LNCaP clone FGC (cell line): ENCODE data around the gene KIAA0319L.

Source experiments
- DNase-seq: peaks from one replicate; pipeline ENCODE4 v3.0.0-alpha.2; 2011; ENCODE audit warnings: low read depth
- H3K4me3 ChIP-seq: 2 replicates; pipeline ENCODE4 v1.5.1; 2011; ENCODE audit warnings: mild to moderate bottlenecking, low read depth, low read length, control low read depth
- CTCF ChIP-seq: IDR thresholded peaks from 2 replicates; pipeline ENCODE4 v1.5.1; 2012; ENCODE audit warnings: mild to moderate bottlenecking; ENCODE audit not compliant: control insufficient read depth, insufficient read depth; ENCODE audit errors: extremely low read depth

Gene KIAA0319L

GRCh38 chr1:35546614-35547013 lies 10.6 kb downstream of the KIAA0319L start:
- DNase-seq = no peak
- H3K4me3 ChIP-seq = no peak overlapping the region
- TF ChIP-seq CTCF = no peak

GRCh38 chr1:35544976-35545375 lies 12.2 kb downstream of the KIAA0319L start:
- no peak overlapping the region for H3K4me3 ChIP-seq
- peak; percentile 34 for TF ChIP-seq CTCF
- no peak for DNase-seq

DNA sequence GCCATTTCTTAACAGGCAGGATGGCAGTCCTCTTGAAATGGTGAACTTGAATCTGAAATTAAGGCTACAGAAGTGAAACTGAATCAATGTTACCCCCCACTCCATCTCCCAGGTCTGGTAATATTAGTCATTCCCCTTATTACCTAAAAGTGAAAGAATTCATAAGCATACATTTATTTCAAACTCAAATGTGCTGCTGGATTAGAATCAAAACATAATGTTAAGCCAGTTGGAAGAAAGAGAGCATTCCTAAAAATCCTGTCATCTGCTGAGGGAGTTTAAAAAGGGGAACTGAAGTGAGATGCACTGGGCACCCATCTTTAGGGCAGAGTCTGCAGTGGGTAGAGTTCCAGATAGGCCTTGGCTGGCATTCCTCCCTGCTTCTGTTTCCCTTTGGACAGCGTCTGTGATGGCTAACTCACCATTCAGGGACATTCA lies 17.4 kb downstream of the KIAA0319L start:
- no peak overlapping the region for H3K4me3 ChIP-seq
- DNase-seq = no peak
- no peak for TF ChIP-seq CTCF

DNA sequence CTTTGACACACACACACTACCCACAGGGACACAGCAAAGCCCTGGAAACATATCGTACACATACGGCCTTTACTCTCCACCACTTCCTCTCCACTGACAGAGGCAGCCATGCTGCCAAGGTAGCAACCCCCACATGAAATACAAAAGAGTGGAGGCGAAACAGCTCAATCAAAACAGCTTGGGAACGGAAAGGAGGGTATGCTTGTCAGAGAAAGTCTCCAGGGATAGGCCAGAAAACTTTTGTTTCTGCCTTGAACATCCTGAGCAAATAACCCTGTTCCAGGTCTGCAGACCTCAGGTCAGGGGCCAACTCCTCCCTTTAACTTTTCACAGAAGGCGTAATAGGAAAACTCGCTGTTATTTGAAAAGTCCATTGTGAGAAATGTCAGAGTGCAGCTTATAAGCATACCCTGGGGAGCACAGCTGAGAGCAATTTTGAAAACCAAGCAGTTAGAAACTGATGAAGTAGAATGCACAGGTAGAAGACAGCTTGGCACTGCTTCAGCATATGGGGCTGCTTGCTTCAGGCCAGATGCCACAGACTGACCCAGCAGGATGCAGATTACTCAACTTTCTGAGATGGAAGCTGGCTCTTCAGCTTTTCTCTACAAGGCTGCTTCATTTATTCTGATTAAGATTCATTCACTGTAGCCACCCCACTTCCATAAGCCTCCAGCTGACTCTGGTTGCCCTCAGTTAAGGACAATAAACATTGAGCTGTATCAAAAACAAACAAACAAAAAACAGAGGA lies 18.0 kb downstream of the KIAA0319L start:
- no peak overlapping the region for H3K4me3 ChIP-seq
- DNase-seq = no peak
- no peak for TF ChIP-seq CTCF

DNA sequence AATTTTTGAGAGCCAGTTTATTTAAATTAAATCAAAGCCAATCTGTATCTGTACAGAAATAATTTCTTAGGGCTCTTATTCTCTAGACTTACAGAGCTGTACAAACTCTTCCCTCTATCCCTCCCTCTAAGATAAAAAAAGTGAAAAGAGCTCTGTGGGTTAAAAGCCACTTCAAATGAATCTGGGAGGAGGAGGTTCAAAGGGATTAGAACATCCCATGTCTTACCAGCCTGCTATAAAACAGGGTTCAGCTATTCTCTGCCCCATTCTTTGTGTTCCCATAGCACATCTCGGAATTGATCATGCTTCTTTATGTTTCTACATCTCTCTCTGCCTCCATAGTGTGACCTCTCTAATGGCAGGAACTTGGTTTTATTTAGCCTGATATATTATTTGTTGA lies 19.4 kb downstream of the KIAA0319L start:
- no peak for TF ChIP-seq CTCF
- DNase-seq = no peak
- H3K4me3 ChIP-seq = no peak overlapping the region

DNA sequence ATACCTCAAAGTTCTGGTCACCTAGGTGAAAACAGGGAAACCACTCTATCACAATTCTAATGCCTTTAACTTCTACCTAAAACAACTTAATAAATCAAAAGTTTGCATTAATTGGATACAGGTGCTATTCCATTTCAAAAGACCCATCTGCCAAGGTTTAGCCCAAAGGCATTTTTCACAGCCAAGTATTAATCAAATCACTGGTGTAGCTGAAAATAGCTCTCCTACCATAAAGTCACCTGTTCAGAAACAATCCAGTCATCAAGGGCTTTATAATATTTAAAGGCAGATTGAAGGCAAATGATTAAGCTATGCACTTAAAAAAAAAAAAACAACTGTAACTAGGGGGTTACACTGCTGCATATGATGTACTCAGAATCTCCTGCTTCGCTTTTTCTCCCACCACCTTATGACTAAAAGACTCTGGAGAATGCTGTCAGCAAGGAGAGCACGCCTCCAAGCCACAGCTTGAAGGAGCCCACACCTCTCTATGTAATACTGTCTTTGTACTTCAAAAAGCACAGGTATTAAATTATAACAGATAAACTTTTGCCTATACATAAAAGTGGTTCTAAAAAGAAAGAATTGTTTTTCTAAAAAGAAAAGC lies 20.5 kb downstream of the KIAA0319L start:
- H3K4me3 ChIP-seq = no peak overlapping the region
- TF ChIP-seq CTCF = no peak
- DNase-seq = no peak
